Limb (tissue), 2 donors: ENCODE results near the gene SLC47A2.
"Not testable (repeated sequence)": the region's sequence is repeated elsewhere in the genome, so short reads cannot be mapped to it uniquely, and the experiment has no call there.

Experiments used
- DNase-seq, 2 donors: peaks; one replicate each; pipeline ENCODE4 v3.0.0-alpha.2; 2016; ENCODE audit errors: extremely low spot score in 2 of 2

The SLC47A2 gene

GRCh38 chr17:19671433-19671832 is 45.0 kb downstream of the SLC47A2 start:
- no peak for DNase-seq

DNA sequence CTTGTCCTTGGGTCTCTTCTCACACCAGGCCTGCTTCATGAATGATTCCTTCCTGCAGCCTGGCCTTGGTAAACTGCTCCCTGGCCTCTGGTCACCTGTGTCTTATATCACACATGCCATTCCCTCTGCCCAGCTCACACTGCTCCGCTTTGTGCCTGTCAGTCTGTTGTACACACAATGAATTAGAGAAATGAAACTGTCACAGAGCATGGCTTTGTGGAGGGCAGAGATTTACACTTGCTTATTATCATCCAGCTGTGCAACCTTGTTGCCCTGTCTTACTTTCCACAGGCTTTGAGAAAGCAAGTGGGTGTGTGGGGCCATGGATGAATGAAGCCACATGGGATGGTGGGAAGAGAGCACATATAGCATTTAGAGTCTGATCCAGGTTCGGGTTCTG is 45.5 kb downstream of the SLC47A2 start:
- no peak for DNase-seq

GRCh38 chr17:19669680-19670079 is 46.7 kb downstream of the SLC47A2 start:
- DNase-seq, result not testable (repeated sequence)

GRCh38 chr17:19664821-19665181 is 51.6 kb downstream of the SLC47A2 start:
- no peak for DNase-seq

DNA sequence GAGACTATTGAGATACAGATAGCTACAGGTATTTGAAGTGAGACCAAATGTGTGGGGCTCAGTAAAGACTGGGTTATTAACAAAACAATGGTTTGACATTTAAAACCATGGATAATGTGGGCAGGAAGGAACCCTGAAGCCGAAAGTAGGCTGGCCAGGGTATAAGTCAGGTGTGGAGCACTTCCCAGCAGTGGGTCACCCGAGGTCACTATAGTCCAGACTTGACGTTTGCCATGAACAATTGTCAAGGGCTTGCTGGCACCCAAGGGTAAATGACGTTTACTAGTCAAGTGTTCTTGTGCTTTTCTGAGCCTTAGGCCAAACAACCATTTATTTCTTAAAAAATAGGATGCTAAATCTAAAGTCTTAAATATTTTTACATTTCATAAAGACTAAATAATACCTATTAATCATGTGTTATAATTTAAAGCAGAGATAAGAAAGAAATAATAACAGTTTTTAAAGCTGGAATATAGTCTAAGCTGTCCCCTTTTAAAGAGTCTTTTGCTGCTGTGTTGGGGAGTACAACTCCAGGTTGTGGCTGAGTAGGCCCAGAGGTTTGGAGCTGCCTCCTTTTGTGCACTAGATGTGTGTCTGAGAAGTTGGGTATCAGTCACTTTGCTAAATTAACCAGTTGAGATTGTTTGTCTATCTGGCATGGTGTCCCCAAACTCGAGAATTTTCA is 52.1 kb downstream of the SLC47A2 start:
- DNase-seq, result no peak

DNA sequence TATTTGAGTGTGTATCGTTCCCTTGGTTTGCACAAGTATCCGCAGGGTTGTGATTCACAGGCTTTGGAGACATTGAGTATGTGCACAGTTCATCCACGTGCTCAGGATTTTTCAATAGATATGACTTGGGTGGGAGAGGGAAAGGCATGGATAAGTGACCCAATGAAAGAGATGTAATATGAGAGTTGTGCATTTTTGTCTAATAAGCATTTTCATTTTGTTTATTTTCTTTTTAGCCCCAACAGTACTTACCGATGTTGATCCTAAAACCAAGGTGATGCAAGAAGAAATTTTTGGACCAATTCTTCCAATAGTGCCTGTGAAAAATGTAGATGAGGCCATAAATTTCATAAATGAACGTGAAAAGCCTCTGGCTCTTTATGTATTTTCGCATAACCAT is 53.3 kb downstream of the SLC47A2 start:
- DNase-seq, result no peak

GRCh38 chr17:19661121-19661520 is 55.3 kb downstream of the SLC47A2 start:
- no peak for DNase-seq

DNA sequence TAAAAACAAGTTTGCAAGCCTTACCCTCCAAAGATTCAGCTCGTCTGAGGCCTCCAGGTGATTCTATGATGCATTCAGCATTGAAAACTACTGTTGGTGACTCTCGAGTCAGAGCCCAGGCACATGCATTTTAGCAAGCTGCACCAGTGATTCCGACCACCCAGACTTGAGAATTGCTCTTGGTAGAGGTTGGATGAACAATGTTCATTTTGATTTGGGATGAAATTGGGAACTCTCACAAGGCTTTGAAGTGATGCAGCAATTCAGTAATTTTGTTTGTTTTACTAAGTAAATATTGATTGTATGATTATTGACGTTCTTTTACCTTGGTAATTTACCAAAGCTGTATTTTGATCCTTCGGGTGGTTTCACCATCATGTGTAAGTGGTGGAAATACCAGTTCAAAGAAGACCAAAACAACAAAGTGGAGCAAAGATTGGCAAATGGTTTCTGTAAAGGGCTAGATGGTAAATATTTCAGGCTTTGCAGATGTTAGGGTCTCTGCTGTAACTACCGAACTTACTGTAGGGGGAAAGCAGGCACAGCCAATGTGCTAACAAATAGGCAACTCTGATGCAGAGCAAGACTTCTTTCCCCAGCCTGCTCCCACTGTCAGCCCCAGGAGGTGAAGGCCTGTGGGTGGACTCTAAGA is 56.0 kb downstream of the SLC47A2 start:
- DNase-seq, result no peak

DNA sequence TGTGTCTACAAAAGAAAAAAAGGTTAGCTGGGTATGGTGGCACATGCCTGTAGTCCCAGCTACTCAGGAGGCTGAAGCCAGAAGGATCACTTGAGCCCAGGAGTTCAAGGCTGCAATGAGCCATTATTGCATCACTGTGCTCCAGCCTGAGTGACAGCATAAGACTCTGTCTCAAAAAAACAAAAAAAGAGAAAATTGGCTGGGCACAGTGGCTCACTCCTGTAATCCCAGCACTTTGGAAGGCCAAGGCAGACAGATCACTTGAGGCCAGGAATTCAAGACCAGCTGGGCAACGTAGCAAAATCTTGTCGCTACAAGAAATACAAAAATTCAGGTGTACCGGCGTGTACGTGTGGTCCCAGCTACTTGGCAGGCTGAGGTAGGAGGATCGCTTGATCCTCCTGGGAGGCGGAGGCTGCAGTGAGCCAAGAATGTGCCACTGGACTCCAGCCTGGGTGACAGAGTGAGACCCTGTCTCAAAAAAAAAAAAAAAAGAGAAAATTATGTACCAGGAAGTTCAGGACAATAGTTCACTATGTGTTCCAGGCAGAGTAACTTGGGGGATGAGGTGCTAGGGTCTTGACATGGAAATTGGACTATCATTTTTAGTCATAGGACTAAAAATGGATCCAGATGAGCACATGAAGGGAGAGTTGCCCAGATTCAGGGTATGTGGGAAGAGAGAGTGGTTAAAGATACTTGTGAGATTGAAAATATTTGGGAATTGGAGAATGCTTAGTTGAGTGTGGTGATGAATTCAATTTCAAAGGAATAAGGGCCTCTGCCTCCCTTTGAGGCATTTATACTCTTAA is 56.8 kb downstream of the SLC47A2 start:
- no peak for DNase-seq

- no peak for DNase-seq
Measured at GRCh38 chr17:19656851-19657581, 59.4 kb downstream of the SLC47A2 start.

- no peak for DNase-seq
Measured at GRCh38 chr17:19656336-19656735, 60.0 kb downstream of the SLC47A2 start.

GRCh38 chr17:19654896-19655295 is 61.5 kb downstream of the SLC47A2 start:
- no peak for DNase-seq

- no peak for DNase-seq
Measured at GRCh38 chr17:19654342-19654886, 62.0 kb downstream of the SLC47A2 start.

- DNase-seq, result no peak
Measured at GRCh38 chr17:19652595-19652994, 63.8 kb downstream of the SLC47A2 start.

DNA sequence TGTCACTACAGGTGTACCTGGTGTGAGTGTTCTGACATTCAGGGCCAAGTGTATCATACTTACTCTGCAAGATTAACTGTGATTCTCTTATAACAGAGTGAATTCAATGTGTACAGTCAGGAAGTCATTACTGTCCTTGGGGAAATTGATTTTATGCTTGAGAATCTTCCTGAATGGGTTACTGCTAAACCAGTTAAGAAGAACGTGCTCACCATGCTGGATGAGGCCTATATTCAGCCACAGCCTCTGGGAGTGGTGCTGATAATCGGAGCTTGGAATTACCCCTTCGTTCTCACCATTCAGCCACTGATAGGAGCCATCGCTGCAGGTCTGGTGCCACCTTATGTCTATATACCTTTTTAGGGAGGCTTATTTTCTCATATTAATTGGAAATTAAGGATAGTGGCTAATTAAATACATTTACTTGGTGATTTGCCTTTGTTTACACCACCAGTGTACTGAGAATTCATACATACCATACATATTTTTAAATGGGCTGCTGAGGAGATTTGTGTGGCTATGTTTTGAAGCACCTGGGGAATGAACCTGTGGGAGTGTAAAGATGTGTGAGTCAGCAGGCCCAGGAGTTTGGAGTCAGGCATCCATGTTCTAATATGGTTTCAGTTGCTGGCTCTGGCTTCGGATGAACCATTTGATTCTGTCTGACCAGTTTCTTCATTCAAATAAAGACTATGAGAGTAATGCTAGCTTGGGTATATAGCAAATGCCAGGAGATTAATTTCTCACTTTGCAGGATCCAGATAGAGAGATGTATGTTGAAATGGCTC is 64.7 kb downstream of the SLC47A2 start:
- DNase-seq, result no peak

GRCh38 chr17:19650826-19651225 is 65.6 kb downstream of the SLC47A2 start:
- DNase-seq, result no peak

GRCh38 chr17:19649274-19649541 is 67.2 kb downstream of the SLC47A2 start:
- DNase-seq, result no peak

GRCh38 chr17:19648475-19649273 is 67.7 kb downstream of the SLC47A2 start, which contains the start of gene ALDH3A2:
ALDH3A2 (plus strand) TSS chr17:19648751; CDS start chr17:19648972, 221 bp downstream.
- DNase-seq, result peak; percentile 94 to 97

- peak in 1 of 2 donors; percentile 15 for DNase-seq
Measured at GRCh38 chr17:19647697-19648474, 68.5 kb downstream of the SLC47A2 start.
